Duodenal mucosa (tissue), 2 donors: ENCODE data around the gene PTPRC.

Experiments
- H3K27ac ChIP-seq: one replicate; pipeline ENCODE4 v1.7.0; 2013; ENCODE audit warnings: low read depth, low read length
- H3K27me3 ChIP-seq, 2 donors: one replicate each; pipeline ENCODE4 v1.7.0; 2013; ENCODE audit warnings: low read length in 2 of 2, control low read depth in 1 of 2; ENCODE audit not compliant: insufficient read depth in 2 of 2, control insufficient read depth in 1 of 2
- H3K36me3 ChIP-seq, 2 donors: one replicate each; pipeline ENCODE4 v1.7.0; 2013; ENCODE audit warnings: low read length in 2 of 2, control low read depth in 1 of 2; ENCODE audit not compliant: insufficient read depth in 2 of 2, control insufficient read depth in 1 of 2
- H3K4me1 ChIP-seq, 2 donors: one replicate each; pipeline ENCODE4 v1.7.0; 2013; ENCODE audit warnings: low read length in 2 of 2, control low read depth in 1 of 2; ENCODE audit not compliant: insufficient read depth in 2 of 2, control insufficient read depth in 1 of 2
- H3K4me3 ChIP-seq, 2 donors: one replicate each; pipeline ENCODE4 v1.7.0; 2013; ENCODE audit warnings: low read length in 2 of 2, low read depth in 1 of 2
- H3K9ac ChIP-seq, 2 donors: one replicate each; pipeline ENCODE4 v1.7.0; 2013; ENCODE audit warnings: low read length in 2 of 2, low read depth in 1 of 2
- H3K9me3 ChIP-seq, 2 donors: one replicate each; pipeline ENCODE4 v1.7.0; 2013; ENCODE audit warnings: low read length in 2 of 2, control low read depth in 1 of 2; ENCODE audit not compliant: control insufficient read depth in 1 of 2

Gene PTPRC

GRCh38 chr1:198763298-198763714 lies 124.5 kb downstream of the PTPRC start:
- H3K27me3 ChIP-seq = no peaks in the 10 kb centered on the region
- H3K9ac ChIP-seq = no peak overlapping the region
- H3K27ac ChIP-seq = no peak overlapping the region
- H3K4me3 ChIP-seq = no peak overlapping the region
- H3K4me1 ChIP-seq = no peaks in the 10 kb centered on the region
- H3K36me3 ChIP-seq = no peaks in the 10 kb centered on the region
- H3K9me3 ChIP-seq = no peaks in the 10 kb centered on the region

- no peaks in the 10 kb centered on the region for H3K36me3 ChIP-seq
- H3K27me3 ChIP-seq = no peaks in the 10 kb centered on the region
Measured at GRCh38 chr1:198764748-198765147, 125.9 kb downstream of the PTPRC start.

DNA sequence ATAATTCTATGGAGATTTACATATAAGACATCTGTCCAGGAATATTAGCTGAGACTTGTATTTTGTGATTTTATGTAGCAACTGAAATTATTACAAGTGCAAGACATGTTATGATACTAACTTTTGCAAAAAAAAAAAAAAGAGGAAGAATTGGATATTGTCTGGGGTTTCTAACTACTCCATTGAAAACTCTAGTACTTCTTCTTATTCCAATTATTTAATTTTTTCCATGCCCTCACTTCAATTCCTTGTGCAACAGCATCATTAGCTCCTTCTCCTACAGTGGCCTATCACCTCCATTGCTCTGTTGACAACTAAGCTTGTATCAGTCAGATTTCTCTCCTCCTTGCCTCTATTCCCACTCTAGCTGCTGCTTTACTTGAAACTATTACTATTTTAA lies 126.6 kb downstream of the PTPRC start:
- Histone ChIP-seq H3K4me3 (no peak overlapping the region), H3K9ac (no peak overlapping the region), H3K9me3 (no peaks in the 10 kb centered on the region), H3K36me3 (no peaks in the 10 kb centered on the region), H3K27me3 (no peaks in the 10 kb centered on the region), H3K27ac (no peak overlapping the region), H3K4me1 (no peaks in the 10 kb centered on the region)

More at GRCh38 chr1:198764748-198765147, 125.9 kb downstream of the PTPRC start:
- no peak overlapping the region for H3K4me3 ChIP-seq
- no peak overlapping the region for H3K9ac ChIP-seq
- H3K4me1 ChIP-seq = no peaks in the 10 kb centered on the region
- H3K27ac ChIP-seq = no peak overlapping the region
- H3K9me3 ChIP-seq = no peaks in the 10 kb centered on the region

DNA sequence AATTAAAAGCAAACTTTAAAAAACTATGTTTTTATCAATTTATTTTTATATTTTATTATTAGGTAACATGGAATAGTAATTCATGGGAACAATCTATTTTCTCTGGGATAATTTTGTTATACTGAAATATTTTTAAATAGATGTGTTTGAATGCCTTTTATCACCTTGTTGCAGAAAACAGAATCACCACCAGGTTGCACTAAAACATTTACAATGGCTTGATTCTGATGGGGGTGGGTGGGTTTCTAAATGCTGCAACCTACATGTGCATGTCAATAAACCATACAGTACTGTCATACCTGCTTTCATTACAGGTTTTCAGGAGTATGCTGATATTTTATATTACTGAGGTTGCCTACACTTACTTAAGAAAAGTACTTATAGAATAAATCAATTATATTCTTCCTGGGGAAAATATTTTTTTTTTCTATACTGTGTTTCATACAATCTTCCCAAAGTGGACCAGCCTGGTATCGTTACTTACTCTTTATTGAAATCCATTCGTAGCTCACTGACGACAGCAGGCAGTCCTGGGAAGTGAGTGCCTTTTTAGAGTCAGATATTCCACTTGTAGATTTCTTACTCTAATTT lies 132.8 kb downstream of the PTPRC start:
- no peaks in the 10 kb centered on the region for H3K4me1 ChIP-seq
- H3K9me3 ChIP-seq = no peaks in the 10 kb centered on the region
- H3K36me3 ChIP-seq = no peaks in the 10 kb centered on the region
- H3K27ac ChIP-seq = no peak overlapping the region
- no peaks in the 10 kb centered on the region for H3K27me3 ChIP-seq
- no peak overlapping the region for H3K9ac ChIP-seq
- H3K4me3 ChIP-seq = no peak overlapping the region

GRCh38 chr1:198772626-198773025 lies 133.8 kb downstream of the PTPRC start:
- no peak overlapping the region for H3K9ac ChIP-seq
- H3K9me3 ChIP-seq = no peaks in the 10 kb centered on the region
- H3K27ac ChIP-seq = no peak overlapping the region
- no peaks in the 10 kb centered on the region for H3K27me3 ChIP-seq
- H3K4me3 ChIP-seq = no peak overlapping the region
- peaks cover 0 to 3% of the 10 kb centered on the region in 2 donors for H3K4me1 ChIP-seq
- no peaks in the 10 kb centered on the region for H3K36me3 ChIP-seq

DNA sequence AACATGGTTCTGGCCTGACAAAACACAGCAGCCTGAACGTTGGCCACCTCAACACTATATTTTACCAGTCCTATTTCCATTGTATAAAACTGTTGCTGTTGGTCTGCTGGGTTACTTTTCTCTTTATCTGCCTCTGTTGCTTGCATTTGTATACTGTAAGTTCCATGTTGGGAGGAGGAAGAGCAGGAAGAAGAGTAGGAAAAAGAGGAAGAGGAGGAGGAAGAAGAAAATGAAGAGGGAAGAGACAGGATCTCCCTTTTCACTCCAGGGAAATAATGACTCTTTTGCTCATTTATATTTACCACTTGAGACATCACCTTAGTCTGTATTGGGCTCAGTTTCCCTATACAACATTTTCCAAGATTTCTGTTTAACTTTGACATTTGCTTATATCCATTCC lies 134.2 kb downstream of the PTPRC start:
- no peaks in the 10 kb centered on the region for H3K9me3 ChIP-seq
- peaks cover 0 to 3% of the 10 kb centered on the region in 2 donors for H3K4me1 ChIP-seq
- H3K36me3 ChIP-seq = no peaks in the 10 kb centered on the region
- no peaks in the 10 kb centered on the region for H3K27me3 ChIP-seq
- no peak overlapping the region for H3K9ac ChIP-seq
- no peak overlapping the region for H3K27ac ChIP-seq
- H3K4me3 ChIP-seq = no peak overlapping the region

DNA sequence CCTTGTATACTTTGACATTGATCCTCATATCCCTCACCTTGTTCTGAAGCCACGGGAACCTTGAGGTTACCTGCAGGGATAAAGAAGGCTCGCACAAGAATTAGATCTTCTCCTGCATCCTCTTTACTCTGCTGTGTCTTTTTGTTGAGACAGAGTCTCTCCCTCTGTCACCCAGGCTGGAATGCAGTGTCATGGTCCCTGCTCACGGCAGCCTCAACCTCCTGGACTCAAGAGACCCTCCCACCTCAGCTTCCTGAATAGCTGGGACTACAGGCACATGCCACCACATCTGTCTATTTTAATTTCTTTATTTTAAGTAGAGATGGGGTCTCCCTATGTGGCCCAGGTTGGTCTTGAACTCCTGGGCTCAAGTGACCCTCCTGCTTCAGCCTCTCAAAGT lies 134.7 kb downstream of the PTPRC start:
- H3K4me1 ChIP-seq = peaks cover 0 to 3% of the 10 kb centered on the region in 2 donors
- no peaks in the 10 kb centered on the region for H3K9me3 ChIP-seq
- H3K27me3 ChIP-seq = no peaks in the 10 kb centered on the region
- H3K9ac ChIP-seq = no peak overlapping the region
- H3K36me3 ChIP-seq = no peaks in the 10 kb centered on the region
- no peak overlapping the region for H3K27ac ChIP-seq
- H3K4me3 ChIP-seq = no peak overlapping the region

DNA sequence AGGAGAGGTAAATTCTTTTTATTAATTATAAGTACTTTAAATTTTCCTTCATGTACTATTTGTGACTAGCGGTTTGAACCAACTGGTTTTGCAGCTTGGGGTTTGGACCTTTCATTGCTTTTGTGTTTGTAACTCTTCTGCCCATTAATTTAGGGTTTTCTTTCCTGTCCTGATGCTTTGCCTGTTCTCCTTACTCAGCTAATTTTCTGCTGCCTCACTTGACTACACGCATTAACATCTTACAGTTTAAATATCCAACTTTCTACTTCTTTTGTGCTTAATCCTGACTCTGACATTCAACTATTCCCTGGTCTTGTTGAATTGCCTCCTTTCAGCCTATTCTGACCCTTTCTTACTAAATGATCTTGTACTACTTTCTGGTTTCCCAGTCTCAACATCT lies 135.6 kb downstream of the PTPRC start:
- no peak overlapping the region for H3K4me3 ChIP-seq
- no peaks in the 10 kb centered on the region for H3K27me3 ChIP-seq
- H3K9ac ChIP-seq = no peak overlapping the region
- H3K27ac ChIP-seq = no peak overlapping the region
- H3K4me1 ChIP-seq = peaks cover 0 to 3% of the 10 kb centered on the region in 2 donors
- H3K36me3 ChIP-seq = no peaks in the 10 kb centered on the region
- H3K9me3 ChIP-seq = no peaks in the 10 kb centered on the region

- Histone ChIP-seq H3K36me3 (no peaks in the 10 kb centered on the region), H3K4me3 (no peak overlapping the region), H3K9ac (no peak overlapping the region), H3K27ac (no peak overlapping the region), H3K9me3 (no peaks in the 10 kb centered on the region), H3K4me1 (peaks cover 0 to 3% of the 10 kb centered on the region in 2 donors), H3K27me3 (no peaks in the 10 kb centered on the region)
Measured at GRCh38 chr1:198775606-198776005, 136.8 kb downstream of the PTPRC start.

DNA sequence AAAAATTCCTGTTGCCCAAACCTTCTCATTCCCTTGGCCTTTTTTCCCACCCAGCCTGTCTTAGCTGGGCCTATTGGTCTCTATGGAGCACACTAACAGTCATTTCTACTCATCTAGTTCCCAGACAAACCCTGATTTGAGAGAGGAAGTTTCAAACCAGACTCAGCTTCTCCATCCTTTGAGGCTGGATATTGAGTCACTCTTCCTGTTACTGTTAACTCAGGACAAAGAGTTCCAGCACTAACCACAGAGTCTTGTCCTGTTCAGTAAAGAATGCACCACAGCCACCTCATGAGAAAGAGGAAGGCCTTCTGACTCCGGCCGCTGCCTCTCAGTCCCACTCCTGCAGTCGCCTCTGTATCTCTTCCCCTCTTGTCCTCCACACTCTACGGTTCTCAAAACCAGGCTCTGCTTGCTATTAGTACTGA lies 137.8 kb downstream of the PTPRC start:
- no peak overlapping the region for H3K9ac ChIP-seq
- peaks cover 0 to 3% of the 10 kb centered on the region in 2 donors for H3K4me1 ChIP-seq
- no peak overlapping the region for H3K27ac ChIP-seq
- no peaks in the 10 kb centered on the region for H3K36me3 ChIP-seq
- H3K9me3 ChIP-seq = no peaks in the 10 kb centered on the region
- H3K27me3 ChIP-seq = no peaks in the 10 kb centered on the region
- no peak overlapping the region for H3K4me3 ChIP-seq

GRCh38 chr1:198778049-198778448 lies 139.2 kb downstream of the PTPRC start:
- Histone ChIP-seq H3K4me1 (peaks cover 0 to 3% of the 10 kb centered on the region in 2 donors), H3K9me3 (no peaks in the 10 kb centered on the region), H3K36me3 (no peaks in the 10 kb centered on the region), H3K9ac (no peak overlapping the region), H3K4me3 (no peak overlapping the region), H3K27me3 (no peaks in the 10 kb centered on the region), H3K27ac (no peak overlapping the region)
